Panc1 (cell line): ENCODE results near the gene RANGAP1.

Experiments
- POLR2AphosphoS5 ChIP-seq: IDR thresholded peaks from 2 replicates; pipeline ENCODE4 v1.6.1; 2012; ENCODE audit warnings: mild to moderate bottlenecking, low read depth, low read length, moderate library complexity
- SIN3A ChIP-seq: IDR thresholded peaks from 2 replicates; pipeline ENCODE4 v1.6.1; 2012; ENCODE audit warnings: low read depth, mild to moderate bottlenecking, low read length, moderate library complexity, borderline replicate concordance; ENCODE audit not compliant: insufficient read depth
- TF ChIP-seq, protein P1 (sequence below): fragments of 450-650 bp; IDR thresholded peaks from 2 replicates; pipeline ENCODE4 v1.5.1; 2017; ENCODE audit warnings: mild to moderate bottlenecking
- TF ChIP-seq, protein P2 (sequence below), 2 experiments: IDR thresholded peaks; 2 replicates each; pipeline ENCODE4 v1.6.1; 2011 to 2012; ENCODE audit warnings: low read depth in 2 of 2, control low read depth in 1 of 2, low read length in 1 of 2, mild to moderate bottlenecking in 1 of 2, moderate library complexity in 1 of 2; ENCODE audit not compliant: insufficient read depth in 1 of 2

DNA sequence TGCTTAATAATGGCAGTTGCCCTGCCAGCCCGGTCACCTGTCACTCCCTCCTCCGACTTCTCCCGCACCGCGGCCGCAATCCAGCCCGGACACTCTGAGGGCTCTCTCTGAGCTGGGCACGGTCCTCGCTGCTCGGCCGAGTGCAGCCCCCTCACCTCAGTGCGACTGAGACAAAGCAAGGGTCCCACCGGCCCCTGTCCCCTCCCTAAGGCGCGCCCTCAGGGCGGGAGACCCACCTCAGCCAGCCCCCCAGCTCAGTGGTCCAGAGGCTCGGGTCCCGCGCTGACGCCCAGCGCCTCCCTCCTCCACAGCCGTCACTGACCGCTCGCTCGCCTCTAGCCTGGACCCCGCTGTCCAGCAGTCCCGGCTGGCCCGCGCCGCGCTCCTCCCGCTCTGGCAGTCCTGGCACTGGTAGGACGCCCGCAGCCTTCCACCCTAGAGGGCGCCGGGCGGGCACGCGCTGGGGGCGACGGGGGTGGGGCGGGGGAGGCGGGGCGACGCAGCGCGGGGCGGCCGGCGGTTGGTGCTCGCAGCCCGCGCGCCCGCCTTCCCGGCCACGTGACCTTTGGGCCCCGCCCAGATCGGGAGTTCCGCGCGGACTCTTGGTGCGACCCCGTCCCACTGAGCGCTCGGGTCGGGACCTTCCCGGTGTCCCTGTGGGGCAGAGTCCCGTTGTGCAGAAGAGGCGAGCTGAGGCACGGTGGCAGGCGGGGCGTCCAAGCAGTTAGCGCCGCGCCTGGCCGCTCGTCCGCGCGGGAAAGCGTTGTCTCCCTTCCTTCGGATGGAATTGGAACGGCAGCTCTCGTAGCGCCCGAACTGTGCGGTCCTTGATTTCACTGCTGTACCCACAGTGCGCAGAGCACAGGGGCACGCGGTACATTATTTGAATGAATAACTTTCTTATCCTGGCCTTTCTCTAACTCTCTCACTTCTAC is 88.7 kb downstream of the RANGAP1 start:
- TF ChIP-seq, protein P1, sequence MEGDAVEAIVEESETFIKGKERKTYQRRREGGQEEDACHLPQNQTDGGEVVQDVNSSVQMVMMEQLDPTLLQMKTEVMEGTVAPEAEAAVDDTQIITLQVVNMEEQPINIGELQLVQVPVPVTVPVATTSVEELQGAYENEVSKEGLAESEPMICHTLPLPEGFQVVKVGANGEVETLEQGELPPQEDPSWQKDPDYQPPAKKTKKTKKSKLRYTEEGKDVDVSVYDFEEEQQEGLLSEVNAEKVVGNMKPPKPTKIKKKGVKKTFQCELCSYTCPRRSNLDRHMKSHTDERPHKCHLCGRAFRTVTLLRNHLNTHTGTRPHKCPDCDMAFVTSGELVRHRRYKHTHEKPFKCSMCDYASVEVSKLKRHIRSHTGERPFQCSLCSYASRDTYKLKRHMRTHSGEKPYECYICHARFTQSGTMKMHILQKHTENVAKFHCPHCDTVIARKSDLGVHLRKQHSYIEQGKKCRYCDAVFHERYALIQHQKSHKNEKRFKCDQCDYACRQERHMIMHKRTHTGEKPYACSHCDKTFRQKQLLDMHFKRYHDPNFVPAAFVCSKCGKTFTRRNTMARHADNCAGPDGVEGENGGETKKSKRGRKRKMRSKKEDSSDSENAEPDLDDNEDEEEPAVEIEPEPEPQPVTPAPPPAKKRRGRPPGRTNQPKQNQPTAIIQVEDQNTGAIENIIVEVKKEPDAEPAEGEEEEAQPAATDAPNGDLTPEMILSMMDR: no peak; the same call in 1 of the 2 replicates
- TF ChIP-seq, protein P2, sequence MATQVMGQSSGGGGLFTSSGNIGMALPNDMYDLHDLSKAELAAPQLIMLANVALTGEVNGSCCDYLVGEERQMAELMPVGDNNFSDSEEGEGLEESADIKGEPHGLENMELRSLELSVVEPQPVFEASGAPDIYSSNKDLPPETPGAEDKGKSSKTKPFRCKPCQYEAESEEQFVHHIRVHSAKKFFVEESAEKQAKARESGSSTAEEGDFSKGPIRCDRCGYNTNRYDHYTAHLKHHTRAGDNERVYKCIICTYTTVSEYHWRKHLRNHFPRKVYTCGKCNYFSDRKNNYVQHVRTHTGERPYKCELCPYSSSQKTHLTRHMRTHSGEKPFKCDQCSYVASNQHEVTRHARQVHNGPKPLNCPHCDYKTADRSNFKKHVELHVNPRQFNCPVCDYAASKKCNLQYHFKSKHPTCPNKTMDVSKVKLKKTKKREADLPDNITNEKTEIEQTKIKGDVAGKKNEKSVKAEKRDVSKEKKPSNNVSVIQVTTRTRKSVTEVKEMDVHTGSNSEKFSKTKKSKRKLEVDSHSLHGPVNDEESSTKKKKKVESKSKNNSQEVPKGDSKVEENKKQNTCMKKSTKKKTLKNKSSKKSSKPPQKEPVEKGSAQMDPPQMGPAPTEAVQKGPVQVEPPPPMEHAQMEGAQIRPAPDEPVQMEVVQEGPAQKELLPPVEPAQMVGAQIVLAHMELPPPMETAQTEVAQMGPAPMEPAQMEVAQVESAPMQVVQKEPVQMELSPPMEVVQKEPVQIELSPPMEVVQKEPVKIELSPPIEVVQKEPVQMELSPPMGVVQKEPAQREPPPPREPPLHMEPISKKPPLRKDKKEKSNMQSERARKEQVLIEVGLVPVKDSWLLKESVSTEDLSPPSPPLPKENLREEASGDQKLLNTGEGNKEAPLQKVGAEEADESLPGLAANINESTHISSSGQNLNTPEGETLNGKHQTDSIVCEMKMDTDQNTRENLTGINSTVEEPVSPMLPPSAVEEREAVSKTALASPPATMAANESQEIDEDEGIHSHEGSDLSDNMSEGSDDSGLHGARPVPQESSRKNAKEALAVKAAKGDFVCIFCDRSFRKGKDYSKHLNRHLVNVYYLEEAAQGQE (IDR thresholded peaks at IDR 0.05; ENCODE audit: insufficient read depth in 1 of 2, low read depth in 2 of 2, low read length in 1 of 2): 0 out of 4 replicates have a peak, but pooled peaks of 1 of the 2 experiments have one; percentile 36
- TF ChIP-seq SIN3A (no peak), POLR2AphosphoS5 (no peak)
